ENCODE data around the gene GPC5. TPM values are rescaled to one million over a fixed set of nuclear protein-coding genes. Genes with fewer than 3 reads are reported as not detected.
A peak's percentile ranks its signal among the peaks of the same experiment; 100 is the strongest.

GPC5 gene
- total and polyA plus RNA-seq, 10 donors, result 0.04 to 0.83 (median 0.26) TPM; not detected in 3

GRCh38 chr13:91816263-91816807, 417.9 kb downstream of the GPC5 start:
- H3K27ac ChIP-seq, result no peak overlapping the region
- no peak for DNase-seq
- H3K36me3 ChIP-seq, result no peaks in the 10 kb centered on the region
- no peak overlapping the region for H3K4me3 ChIP-seq
- H3K27me3 ChIP-seq (replicated peaks in 1 of 7), result no peaks in the 10 kb centered on the region
- no peak for TF ChIP-seq POLR2A (IDR thresholded peaks at IDR 0.05)
- TF ChIP-seq CTCF (IDR thresholded peaks at IDR 0.05 in 8 of 11, conservative IDR thresholded peaks at IDR 0.05 in 3 of 11), result no peak
- no peak for TF ChIP-seq POLR2AphosphoS5 (IDR thresholded peaks at IDR 0.05)
- WGBS, 5 donors, result 14 to 29% (median 18%) methylated on average over 4 of the region's 4 CpGs
- no peaks in the 10 kb centered on the region for H3K4me1 ChIP-seq
- H3K9me3 ChIP-seq, result no peaks in the 10 kb centered on the region
- intact Hi-C loops (cut with DNase I; ENCODE audit: low total_unique reads), result no loop called here

GRCh38 chr13:91817250-91817649, 418.8 kb downstream of the GPC5 start:
- H3K4me1 ChIP-seq, result no peaks in the 10 kb centered on the region
- H3K36me3 ChIP-seq, result no peaks in the 10 kb centered on the region
- no peak overlapping the region for H3K27ac ChIP-seq
- peak in 2 of 11 experiments; percentile 19 to 28 for TF ChIP-seq CTCF (IDR thresholded peaks at IDR 0.05 in 8 of 11, conservative IDR thresholded peaks at IDR 0.05 in 3 of 11)
- TF ChIP-seq POLR2AphosphoS5 (IDR thresholded peaks at IDR 0.05), result no peak
- intact Hi-C loops (cut with DNase I; ENCODE audit: low total_unique reads), result no loop called here
- no peak for DNase-seq
- H3K4me3 ChIP-seq, result no peak overlapping the region
- no peaks in the 10 kb centered on the region for H3K9me3 ChIP-seq
- no peaks in the 10 kb centered on the region for H3K27me3 ChIP-seq (replicated peaks in 1 of 7)
- WGBS, 5 donors, result 42 to 63% (median 53%) methylated on average over 5 of the region's 5 CpGs

GRCh38 chr13:91824416-91824815, 426.0 kb downstream of the GPC5 start:
- no peaks in the 10 kb centered on the region for H3K4me1 ChIP-seq
- no peak for DNase-seq
- intact Hi-C loops (cut with DNase I; ENCODE audit: low total_unique reads), result no loop called here
- H3K4me3 ChIP-seq, result no peak overlapping the region
- no peak overlapping the region for H3K27ac ChIP-seq
- no peaks in the 10 kb centered on the region for H3K36me3 ChIP-seq
- no peak for TF ChIP-seq CTCF (IDR thresholded peaks at IDR 0.05 in 8 of 11, conservative IDR thresholded peaks at IDR 0.05 in 3 of 11)
- no peak for TF ChIP-seq POLR2AphosphoS5 (IDR thresholded peaks at IDR 0.05)
- no peak for TF ChIP-seq POLR2A (IDR thresholded peaks at IDR 0.05)
- H3K9me3 ChIP-seq, result peaks cover 0 to 12% (median 4%) of the 10 kb centered on the region in 8 donors
- H3K27me3 ChIP-seq (replicated peaks in 1 of 7), result no peaks in the 10 kb centered on the region

- DNase-seq, result no peak
- Histone ChIP-seq H3K36me3 (no peaks in the 10 kb centered on the region), H3K27ac (no peak overlapping the region), H3K4me3 (no peak overlapping the region), H3K9me3 (peaks cover 0 to 22% (median 12%) of the 10 kb centered on the region in 8 donors), H3K27me3 (replicated peaks in 1 of 7) (no peaks in the 10 kb centered on the region), H3K4me1 (no peaks in the 10 kb centered on the region)
- TF ChIP-seq POLR2AphosphoS5 (IDR thresholded peaks at IDR 0.05) (no peak), CTCF (IDR thresholded peaks at IDR 0.05 in 8 of 11, conservative IDR thresholded peaks at IDR 0.05 in 3 of 11) (no peak), POLR2A (IDR thresholded peaks at IDR 0.05) (no peak)
- intact Hi-C loops (cut with DNase I; ENCODE audit: low total_unique reads), result no loop called here
- 79 to 92% (median 91%) methylated on average over 2 of the region's 2 CpGs for WGBS, 5 donors
Measured at GRCh38 chr13:91825516-91825915, 427.1 kb downstream of the GPC5 start.

Data from spleen (tissue), 11 donors.